Right renal pelvis (tissue), 4 donors: ENCODE measurements around the gene NDUFS5. TPM values are rescaled to one million over a fixed set of nuclear protein-coding genes. Genes with fewer than 3 reads are reported as not detected.
"Not testable (repeated sequence)": the region's sequence is repeated elsewhere in the genome, so short reads cannot be mapped to it uniquely, and the experiment has no call there.

Experiments
- DNase-seq, 4 donors: peaks; one replicate each; pipeline ENCODE4 v3.0.0-alpha.2; 2013; ENCODE audit warnings: low read depth in 4 of 4, low spot score in 3 of 4, missing footprints in 1 of 4
- polyA plus RNA-seq, 4 donors: library from polyadenylated mRNA; unstranded; fragments of 120-200 nt; gene quantifications; one replicate each; pipeline ENCODE4 v1.2.1, GENCODE V29; 2013; ENCODE audit not compliant: insufficient read length in 4 of 4

NDUFS5 gene
- polyA plus RNA-seq, 4 donors = 270 to 313 (median 282) TPM

- DNase-seq = no peak
Observed at GRCh38 chr1:39006726-39007645, 19.2 kb upstream of the NDUFS5 start.

GRCh38 chr1:39014956-39015355, 11.2 kb upstream of the NDUFS5 start:
- not testable (repeated sequence) for DNase-seq

GRCh38 chr1:39016604-39017171, 9.5 kb upstream of the NDUFS5 start:
- DNase-seq = no peak

GRCh38 chr1:39017266-39017665, 8.9 kb upstream of the NDUFS5 start:
- DNase-seq = no peak

GRCh38 chr1:39020494-39020893, 5.7 kb upstream of the NDUFS5 start:
- not testable (repeated sequence) for DNase-seq

GRCh38 chr1:39021426-39021825, 4.7 kb upstream of the NDUFS5 start:
- no peak for DNase-seq

GRCh38 chr1:39023140-39023539, 3.0 kb upstream of the NDUFS5 start:
- DNase-seq = no peak

- DNase-seq = no peak
Observed at GRCh38 chr1:39026866-39027507, 837 bp downstream of the NDUFS5 start.

- no peak for DNase-seq
Observed at GRCh38 chr1:39034114-39034654, 8.0 kb downstream of the NDUFS5 start.

- no peak for DNase-seq
Observed at GRCh38 chr1:39036678-39037077, 10.5 kb downstream of the NDUFS5 start.

- DNase-seq = no peak
Observed at GRCh38 chr1:39043513-39043912, 17.4 kb downstream of the NDUFS5 start.

GRCh38 chr1:39044762-39045161, 18.6 kb downstream of the NDUFS5 start:
- DNase-seq = no peak

- no peak for DNase-seq
Observed at GRCh38 chr1:39045231-39045630, 19.1 kb downstream of the NDUFS5 start.

- no peak for DNase-seq
Observed at GRCh38 chr1:39046613-39047210, 20.6 kb downstream of the NDUFS5 start.

GRCh38 chr1:39047374-39048229, 21.5 kb downstream of the NDUFS5 start:
- no peak for DNase-seq

GRCh38 chr1:39048745-39049370, 22.7 kb downstream of the NDUFS5 start:
- DNase-seq = no peak

GRCh38 chr1:39050001-39050400, 23.9 kb downstream of the NDUFS5 start:
- no peak for DNase-seq

- DNase-seq = not testable (repeated sequence)
Observed at GRCh38 chr1:39051193-39051850, 25.2 kb downstream of the NDUFS5 start.

- DNase-seq = no peak
Observed at GRCh38 chr1:39051956-39052355, 25.8 kb downstream of the NDUFS5 start.
